Caki2 (cell line): ENCODE data around the gene MED20. TPM values are rescaled to one million over a fixed set of nuclear protein-coding genes. Genes with fewer than 3 reads are reported as not detected.
"Not testable (repeated sequence)": the region's sequence is repeated elsewhere in the genome, so short reads cannot be mapped to it uniquely, and the experiment has no call there.

Source experiments
- DNase-seq: peaks from one replicate; pipeline ENCODE4 v3.0.0-alpha.2; 2015; ENCODE audit warnings: low read depth
- in situ Hi-C: cut with HindIII; loops from 2 replicates; pipeline ENCODE4 v1.10.0; 2016; ENCODE audit warnings: low sequenced_read_pairs, low pct_unique_long_range_greater_than_20kb, mixed read lengths
- total RNA-seq: library from RNA; depleted of rRNA; stranded (reverse); fragments of >200 nt; shearing (Covaris generic); gene quantifications from 2 replicates; pipeline ENCODE4 v1.2.3, GENCODE V29; 2014; ENCODE audit warnings: low replicate concordance

MED20 gene
- total RNA-seq, 1 experiment from 2014 or later = 24.5 TPM

DNA sequence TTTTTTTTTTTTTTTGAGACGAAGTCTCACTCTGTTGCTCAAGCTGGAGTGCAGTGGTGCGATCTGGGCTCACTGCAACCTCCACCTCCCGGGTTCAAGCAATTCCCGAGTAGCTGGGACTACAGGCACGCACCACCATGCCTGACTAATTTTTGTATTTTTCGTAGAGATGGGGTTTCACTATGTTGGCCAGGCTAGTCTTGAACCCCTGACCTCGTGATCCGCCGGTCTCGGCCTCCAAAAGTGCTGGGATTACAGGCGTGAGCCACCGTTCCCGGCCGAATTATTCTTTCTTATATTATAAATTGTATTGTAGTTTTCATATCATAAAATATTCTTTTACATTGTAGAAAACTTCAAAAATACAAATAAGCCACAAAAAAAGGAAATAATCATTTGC is 21.9 kb upstream of the MED20 start:
- not testable (repeated sequence) for DNase-seq
- in situ Hi-C loops = loop anchor here (25.0 kb wide), 1 partner anchor 94 kb away; no protein-coding TSS in a partner anchor

DNA sequence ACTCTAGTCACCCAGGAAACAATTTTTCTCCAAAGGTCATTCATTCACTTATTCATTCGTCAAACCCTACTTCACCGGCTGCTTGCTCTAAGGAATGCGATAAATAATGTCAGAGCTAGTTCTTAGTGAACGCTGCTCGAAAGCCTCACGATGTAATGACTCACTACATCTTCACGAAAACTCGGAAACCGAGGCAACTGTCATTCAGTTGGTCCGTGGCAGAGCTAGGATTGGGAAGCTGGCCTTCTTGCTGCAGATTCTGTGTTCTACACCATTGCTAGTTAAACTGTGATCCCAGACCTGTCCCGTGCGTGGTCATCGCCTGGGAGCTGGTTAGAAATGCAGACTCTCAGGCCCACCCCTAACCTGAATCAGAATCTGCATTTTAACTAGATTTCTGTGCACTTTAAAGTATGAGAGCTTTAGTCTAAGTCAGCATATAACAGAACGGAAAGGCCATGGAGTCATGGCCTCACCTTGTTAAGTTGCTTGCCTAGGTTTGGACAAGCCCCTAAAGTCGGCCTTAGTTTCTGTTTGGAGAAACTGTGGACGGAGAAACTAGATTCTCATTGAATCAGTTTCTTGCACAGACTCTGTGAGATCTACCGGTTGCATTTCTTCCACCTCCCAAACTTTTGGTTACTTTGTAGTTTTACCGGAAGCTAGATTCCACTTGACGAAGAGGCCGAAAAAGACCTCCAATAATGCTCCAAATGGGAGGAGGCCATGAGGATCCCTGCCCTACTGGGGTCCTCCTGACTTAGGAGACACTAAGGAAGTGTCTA is 21.3 kb upstream of the MED20 start:
- DNase-seq = peak; percentile 53
- in situ Hi-C loops = loop anchor here (25.0 kb wide), 1 partner anchor 95 kb away; no protein-coding TSS in a partner anchor

DNA sequence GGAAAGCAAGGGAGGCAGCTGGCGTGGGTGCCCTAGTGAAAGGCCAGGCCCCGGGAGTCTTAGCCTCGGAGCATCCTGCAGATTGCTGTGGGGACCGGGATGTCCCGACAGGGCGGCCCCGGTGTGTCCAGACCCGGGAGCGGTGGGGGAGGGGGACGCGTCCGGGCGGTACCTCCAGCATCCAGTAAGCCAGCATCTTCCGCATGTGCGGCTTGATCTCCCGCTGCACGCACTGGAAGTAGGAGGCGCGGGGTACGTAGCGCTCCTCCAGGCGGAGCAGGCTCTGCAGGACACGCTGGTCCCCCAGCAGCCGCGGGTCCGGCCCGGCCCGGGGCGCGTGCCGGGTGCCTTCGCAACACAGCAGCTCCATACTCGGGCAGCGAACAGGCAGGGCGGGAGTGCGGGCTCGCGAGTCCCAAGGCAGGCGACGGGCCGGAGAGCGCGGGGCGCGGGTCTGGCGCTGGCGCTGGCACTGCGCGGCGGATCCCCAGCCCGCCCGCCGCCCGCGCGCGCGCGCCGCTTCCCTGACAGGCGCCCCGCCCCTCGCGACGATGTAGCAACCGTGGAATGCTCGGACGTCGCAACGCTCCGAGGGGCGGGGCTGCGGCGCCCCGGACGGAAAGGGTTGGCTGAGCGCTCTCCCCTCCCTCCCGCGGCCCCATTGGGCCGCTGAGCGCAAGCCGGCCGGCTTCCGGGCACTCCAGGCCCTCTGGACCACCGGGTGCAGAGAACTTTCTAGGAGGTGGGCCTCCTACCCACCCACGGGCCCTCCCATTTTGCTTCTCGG is 20.5 kb upstream of the MED20 start, which contains the start of gene CCND3:
TSS of gene CCND3 (minus strand) at position 529 of the 787 bp plus-strand sequence. CDS start at position 370, 159 bp downstream.
- DNase-seq = peak; percentile 99
- in situ Hi-C loops = loop anchor here (25.0 kb wide), 1 partner anchor 96 kb away; no protein-coding TSS in a partner anchor

DNA sequence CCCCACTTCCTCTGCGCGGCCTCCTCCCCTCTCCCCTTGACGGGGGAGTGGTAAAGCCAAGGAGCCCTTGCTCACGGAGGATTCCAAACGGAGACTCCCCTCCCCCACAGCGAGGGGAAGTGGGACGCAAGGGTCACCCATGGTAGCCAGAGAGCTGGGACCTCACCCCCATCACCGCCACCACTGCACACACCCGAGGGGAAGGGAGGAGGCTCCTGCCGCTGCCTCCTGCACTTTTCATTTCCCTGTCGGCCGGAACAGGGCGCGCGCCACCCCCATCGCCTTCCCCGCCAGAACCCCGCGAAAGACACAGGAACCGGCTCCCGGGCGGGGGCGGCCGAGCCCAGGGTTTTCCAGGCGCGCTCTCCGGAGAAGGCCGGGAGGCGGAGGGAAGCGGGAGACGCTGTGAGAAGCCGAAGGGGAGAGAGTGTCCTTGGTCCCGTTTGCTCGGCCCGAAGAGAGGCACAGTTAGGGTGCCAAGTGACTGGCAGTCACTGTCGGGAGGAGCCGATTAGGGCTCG is 19.9 kb upstream of the MED20 start:
- in situ Hi-C loops = loop anchor here (25.0 kb wide), 1 partner anchor 96 kb away; no protein-coding TSS in a partner anchor
- peak; percentile 61 for DNase-seq

DNA sequence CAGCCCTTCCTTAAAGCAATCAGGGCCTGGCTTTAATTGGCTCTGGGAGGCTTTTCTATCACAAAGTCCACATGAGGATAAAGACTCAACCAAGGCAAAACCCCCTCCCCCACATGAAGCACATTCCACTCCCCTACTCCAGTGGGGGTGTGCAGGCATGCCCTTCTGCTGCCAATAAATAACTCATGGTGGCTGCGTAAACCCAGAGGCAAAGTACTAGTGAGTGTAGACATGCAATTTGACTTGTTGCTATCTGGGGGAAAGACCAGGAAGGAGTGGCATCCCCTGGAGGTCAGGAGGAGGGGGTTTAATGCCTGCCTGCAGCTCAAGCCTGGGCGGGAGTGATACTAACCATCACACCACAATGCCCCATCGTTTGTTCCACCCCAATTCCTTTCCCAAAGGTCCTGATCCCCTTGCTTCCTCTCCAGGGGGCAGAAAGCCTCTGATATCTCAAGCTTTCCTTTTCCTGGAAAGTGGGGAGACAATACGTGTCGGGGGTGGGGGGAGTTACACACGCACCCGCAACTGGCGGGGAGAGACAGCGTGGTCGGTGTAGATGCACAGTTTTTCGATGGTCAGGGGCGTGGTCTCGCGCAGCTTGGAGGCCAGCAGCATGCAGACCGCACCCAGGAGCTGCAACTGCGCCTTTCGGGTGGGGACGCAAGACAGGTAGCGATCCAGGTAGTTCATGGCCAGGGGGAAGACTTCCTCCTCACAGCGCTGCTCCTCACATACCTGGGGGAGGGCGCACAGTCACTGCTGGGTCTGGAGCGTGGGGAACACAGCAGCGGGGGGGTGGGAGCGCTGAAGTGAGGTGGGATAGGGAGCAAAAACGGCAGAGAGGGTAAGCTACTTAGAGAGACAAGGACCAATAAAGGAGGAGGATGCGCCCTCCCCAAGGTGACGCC is 19.2 kb upstream of the MED20 start:
- in situ Hi-C loops = loop anchor here (25.0 kb wide), 1 partner anchor 97 kb away; no protein-coding TSS in a partner anchor
- DNase-seq = peak; percentile 51

DNA sequence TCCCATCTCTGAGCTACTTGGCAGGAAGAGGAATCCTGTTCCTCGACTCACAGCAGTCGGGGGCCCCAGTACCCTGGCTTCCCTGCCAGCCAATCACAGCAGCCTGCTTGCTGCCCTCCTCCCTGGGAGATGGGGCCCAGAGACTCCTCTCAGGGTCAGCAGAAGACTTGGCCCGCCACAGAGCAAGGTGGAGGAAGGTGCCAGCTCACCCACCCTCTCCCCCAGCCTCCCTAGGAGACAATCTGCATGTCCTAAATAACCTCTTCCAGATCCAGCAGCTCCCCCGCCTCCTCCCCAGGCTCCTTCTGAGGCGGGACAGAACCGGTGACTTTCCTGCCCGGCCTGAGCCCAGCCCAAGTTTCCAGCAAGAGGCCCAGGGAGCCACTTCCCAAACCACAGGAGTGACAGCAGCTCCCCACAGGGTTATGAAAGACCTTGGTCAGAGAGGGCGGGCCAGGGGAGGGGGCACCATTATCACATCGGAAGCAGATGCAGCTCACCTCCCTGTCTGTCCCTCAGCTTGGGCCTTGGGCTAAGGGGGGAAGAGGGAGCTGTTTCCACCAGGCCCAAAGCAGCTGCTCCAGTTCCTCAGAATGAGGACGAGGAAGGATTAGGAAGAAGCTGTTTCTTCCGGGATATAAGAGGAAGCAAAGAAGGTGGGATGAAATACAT is 18.4 kb upstream of the MED20 start:
- in situ Hi-C loops = loop anchor here (25.0 kb wide), 1 partner anchor 98 kb away; no protein-coding TSS in a partner anchor
- DNase-seq = peak; percentile 40

DNA sequence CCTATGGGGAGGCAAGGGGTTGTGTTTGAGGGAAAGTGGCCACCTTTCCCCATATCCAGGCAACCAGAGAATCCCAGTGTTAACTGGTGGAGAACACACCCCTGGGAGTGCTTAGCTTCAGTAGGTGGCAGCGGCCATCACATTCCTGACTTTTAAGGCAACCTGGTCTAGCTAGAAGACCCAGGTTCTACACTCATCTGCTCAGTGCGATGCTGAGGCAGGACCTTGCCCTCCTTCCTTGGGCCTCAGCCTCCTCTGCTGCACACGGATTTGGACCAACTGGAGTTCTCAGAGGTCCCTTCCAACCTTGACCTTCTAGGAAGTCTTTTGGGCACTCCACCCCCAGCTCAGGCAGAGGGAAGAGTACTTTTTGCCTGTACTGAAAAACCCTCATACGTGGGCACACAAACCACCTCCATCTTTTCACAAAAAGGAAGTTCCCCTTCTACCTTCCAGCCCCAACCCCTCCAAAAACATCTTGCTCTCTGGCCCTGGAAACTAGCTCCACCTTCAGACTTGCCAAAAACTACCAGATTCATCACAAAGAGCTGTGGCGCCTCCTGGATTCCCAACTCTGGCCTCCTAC is 17.7 kb upstream of the MED20 start:
- no peak for DNase-seq
- in situ Hi-C loops = loop anchor here (25.0 kb wide), 1 partner anchor 99 kb away; no protein-coding TSS in a partner anchor

DNA sequence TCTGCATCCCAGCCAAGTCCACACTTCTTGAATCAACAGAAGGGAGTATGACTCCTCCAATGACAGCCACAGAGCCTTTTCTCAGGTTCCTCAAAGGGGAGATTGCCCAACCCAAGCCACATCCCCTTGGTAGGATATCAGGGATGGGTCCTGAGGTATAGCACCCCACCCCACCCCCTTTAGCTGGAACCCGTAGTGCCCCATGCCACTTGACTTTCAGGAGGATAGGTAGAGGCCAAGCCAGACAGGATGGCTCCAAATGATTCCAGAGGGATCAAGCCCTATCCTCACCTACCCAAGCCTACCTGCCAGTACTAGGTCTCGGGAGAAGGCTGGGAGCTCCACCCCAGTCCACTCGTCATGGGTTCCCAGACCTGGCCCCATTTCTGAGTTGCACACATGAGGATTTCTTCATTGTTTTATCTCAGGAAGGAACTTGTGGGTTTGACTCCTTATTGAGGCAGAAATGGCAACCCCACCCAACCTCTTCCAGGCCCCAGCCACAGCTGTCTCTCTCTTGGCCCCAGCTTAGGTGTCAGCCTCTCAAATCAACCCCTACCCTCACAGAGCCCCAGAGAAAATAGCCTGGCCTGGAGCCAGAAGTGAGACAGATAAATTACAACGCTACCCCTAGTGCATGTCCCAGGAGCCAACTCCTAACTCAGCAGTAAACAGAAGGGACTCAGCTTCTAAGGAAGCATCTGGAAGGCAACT is 17.1 kb upstream of the MED20 start:
- in situ Hi-C loops = loop anchor here (25.0 kb wide), 1 partner anchor 99 kb away; no protein-coding TSS in a partner anchor
- no peak for DNase-seq

DNA sequence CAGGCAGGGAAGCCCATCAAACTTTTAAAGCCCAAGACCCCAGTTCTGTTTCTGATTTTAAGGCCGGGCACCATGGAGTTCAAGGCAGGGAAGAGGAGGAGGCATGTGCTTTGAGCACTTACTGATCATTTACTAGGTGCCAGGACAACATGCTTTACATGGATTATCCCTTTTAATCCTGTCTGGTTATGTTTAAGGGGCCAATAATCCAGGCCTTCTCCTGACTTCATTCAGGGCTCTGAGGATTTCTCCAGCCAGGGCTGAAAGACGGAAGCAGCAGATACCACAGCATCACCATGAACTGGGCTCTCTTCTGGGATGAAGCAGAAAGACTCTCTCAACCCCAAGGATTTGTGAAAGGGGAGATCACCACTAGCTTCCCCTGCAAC is 16.5 kb upstream of the MED20 start:
- in situ Hi-C loops = loop anchor here (25.0 kb wide), 1 partner anchor 100 kb away; no protein-coding TSS in a partner anchor
- DNase-seq = no peak

DNA sequence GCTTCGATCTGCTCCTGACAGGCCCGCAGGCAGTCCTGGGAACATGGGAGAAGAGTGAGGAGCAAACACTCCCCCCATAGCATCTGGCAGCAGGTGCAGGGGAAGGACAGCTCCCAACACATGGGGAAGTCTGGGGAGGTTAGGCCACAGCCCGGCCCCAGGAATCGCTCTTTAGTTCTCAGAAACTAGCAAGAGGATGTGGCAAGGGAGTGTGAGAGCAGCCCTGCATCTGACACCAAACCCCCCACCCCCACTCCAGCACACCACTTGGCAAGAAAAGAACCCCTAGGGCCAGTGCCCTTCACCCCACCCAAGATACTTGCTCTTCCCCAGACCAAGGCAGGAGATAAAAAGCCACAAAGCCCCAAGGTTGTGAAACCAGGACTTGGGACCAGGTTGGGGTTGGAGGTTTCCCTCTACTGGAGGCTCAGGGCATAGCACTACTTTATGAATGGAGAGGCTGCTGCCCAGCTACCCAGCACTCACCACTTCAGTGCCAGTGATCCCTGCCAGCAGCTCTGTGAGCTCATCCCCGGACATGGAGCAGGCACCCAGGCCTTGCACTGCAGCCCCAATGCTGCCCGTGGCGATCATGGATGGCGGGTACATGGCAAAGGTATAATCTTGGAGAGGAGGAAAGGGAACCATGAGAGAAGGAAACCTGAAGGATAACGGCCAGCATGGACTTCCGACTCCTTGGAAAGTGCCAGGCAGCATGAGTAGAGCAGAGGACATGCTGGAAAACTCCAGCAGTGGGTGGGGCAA is 15.3 kb upstream of the MED20 start:
- DNase-seq = peak; percentile 86
- in situ Hi-C loops = loop anchor here (25.0 kb wide), 1 partner anchor 101 kb away; no protein-coding TSS in a partner anchor

DNA sequence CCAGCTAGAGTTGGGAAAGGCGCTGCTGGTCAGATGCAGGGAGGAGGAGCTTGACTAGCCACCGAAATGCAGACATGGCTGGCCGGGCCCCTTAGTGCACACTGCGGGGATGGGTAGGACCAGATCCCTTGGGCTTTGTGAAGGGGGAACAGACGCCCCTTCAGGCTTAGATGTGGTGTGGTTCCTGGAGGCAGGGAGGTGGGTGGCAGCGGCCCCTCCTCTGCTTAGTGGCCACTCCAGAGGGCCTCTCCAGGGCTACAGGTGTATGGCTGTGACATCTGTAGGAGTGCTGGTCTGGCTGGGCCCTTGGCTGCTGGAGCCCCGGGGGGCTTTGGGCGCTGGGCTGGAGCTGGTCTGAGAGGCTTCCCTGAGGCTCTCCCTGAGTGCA is 14.7 kb upstream of the MED20 start:
- DNase-seq = no peak
- in situ Hi-C loops = loop anchor here (25.0 kb wide), 1 partner anchor 102 kb away; no protein-coding TSS in a partner anchor

DNA sequence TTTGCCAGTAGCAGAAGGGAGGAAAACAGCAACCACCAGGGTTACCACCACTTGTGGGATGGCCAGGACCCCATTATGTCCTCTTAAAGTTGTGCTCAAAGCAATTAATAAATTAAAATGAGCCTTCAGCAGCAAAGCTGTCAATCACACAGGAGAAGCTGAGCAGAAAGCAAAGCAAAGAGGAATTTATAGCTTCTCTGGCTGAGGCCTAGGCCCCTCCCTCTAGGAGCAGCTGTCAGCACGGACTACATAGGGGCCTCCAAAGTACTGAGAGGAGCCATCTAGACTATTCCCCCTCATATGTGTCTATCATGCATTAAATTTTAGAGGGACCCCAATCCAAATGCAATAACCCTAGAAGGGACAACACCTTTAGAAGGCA is 14.2 kb upstream of the MED20 start:
- in situ Hi-C loops = loop anchor here (25.0 kb wide), 1 partner anchor 102 kb away; no protein-coding TSS in a partner anchor
- no peak for DNase-seq

DNA sequence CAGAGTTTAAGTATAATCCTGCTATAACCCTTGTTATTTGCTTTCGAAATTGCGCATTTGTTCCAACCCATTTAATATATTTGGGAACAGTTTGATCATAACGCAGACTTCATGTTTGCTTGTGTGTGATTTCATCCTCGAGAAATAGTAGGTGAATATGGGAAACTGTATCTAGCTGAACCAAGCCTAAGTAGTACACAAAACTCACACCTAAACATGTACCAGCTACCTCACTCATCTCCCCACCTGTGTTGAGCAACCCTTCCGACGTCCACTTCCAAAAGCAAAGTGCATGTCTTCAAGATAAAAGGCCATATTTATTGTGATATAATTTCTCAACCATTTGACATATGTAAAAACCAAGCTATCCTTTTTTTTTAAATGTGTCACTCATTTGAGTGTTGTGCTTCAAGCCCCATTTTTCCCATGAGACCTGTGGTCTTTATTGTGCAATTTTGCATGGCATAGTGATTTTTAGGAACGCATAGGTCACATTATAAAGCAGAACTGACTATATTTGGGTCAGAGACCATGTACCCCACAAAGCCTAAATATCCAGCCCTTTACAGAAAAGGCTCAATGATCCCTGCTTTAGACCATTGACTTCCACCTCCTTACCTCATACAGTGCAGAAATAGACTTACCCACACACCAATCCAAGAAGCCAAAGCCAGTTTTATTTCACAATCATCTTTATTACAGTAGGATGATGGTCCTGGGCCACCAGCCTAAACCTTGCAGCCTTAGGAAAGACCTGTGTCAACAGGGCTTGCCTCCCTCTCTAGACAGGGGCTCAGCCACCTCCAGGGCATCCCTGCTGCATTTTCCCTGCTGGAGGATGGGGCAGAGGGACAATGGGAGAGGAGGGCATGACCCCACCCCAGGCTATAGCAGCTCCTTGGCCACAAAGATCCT is 13.6 kb upstream of the MED20 start:
- in situ Hi-C loops = loop anchor here (25.0 kb wide), 1 partner anchor 103 kb away; no protein-coding TSS in a partner anchor
- no peak for DNase-seq

DNA sequence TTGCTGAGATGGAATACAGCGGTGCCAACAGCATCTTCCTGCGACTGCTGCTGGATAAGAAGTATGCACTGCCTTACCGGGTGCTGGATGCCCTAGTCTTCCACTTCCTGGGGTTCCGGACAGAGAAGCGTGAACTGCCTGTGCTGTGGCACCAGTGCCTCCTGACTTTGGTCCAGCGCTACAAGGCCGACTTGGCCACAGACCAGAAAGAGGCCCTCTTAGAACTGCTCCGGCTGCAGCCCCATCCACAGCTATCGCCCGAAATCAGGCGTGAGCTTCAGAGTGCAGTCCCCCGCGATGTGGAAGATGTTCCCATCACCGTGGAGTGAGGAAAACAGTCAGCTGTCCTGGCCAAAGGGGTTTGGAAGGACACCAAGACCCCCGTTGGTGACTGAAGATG is 11.4 kb upstream of the MED20 start:
- DNase-seq = no peak
- in situ Hi-C loops = loop anchor here (25.0 kb wide), 1 partner anchor 105 kb away; no protein-coding TSS in a partner anchor
